Heart left ventricle (tissue), 16 donors: ENCODE data around the gene JAK2. TPM values are rescaled to one million over a fixed set of nuclear protein-coding genes. Genes with fewer than 3 reads are reported as not detected.
A peak's percentile ranks its signal among the peaks of the same experiment; 100 is the strongest.

Experiments used
- ATAC-seq, 4 donors: fragments of 200-7000 bp; cut with Tn5 transposase; one replicate each; pipeline ENCODE4 v1.9.1; 2020 to 2022; ENCODE audit warnings: moderate library complexity in 4 of 4, mild to moderate bottlenecking in 3 of 4, moderate number of reproducible peaks in 1 of 4
- DNase-seq, 5 donors: peaks; one replicate each; pipeline ENCODE4 v3.0.0-alpha.2; 2020
- H3K27ac ChIP-seq, 12 donors: fragments of 200-600 bp; sonication (generic) in 4 of 12; one replicate each; pipeline versions ENCODE4 v1.5.0 to v1.8.0; 2016 to 2022; ENCODE audit warnings: mild to moderate bottlenecking in 2 of 12
- H3K27me3 ChIP-seq, 9 donors: fragments of 200-600 bp; sonication (generic) in 2 of 9; one replicate each; pipeline versions ENCODE4 v1.5.1 to v1.8.0; 2016 to 2022; ENCODE audit warnings: mild to moderate bottlenecking in 3 of 9
- H3K36me3 ChIP-seq, 9 donors: fragments of 200-600 bp; sonication (generic) in 2 of 9; one replicate each; pipeline versions ENCODE4 v1.5.0 to v1.8.0; 2018 to 2022; ENCODE audit warnings: mild to moderate bottlenecking in 2 of 9
- H3K4me1 ChIP-seq, 12 donors: fragments of 200-600 bp; sonication (generic) in 4 of 12; one replicate each; pipeline versions ENCODE4 v1.5.0 to v1.8.0; 2016 to 2022; ENCODE audit warnings: mild to moderate bottlenecking in 3 of 12
- H3K4me3 ChIP-seq, 12 donors: fragments of 200-600 bp; sonication (generic) in 4 of 12; one replicate each; pipeline versions ENCODE4 v1.5.0 to v1.8.0; 2017 to 2022; ENCODE audit warnings: mild to moderate bottlenecking in 9 of 12, moderate library complexity in 4 of 12
- H3K9me3 ChIP-seq, 12 donors: fragments of 200-600 bp; sonication (generic) in 4 of 12; one replicate each; pipeline versions ENCODE4 v1.5.0 to v1.8.0; 2016 to 2022; ENCODE audit warnings: mild to moderate bottlenecking in 1 of 12
- CTCF ChIP-seq, 12 donors: fragments of 200-600 bp; sonication (generic) in 4 of 12; IDR thresholded peaks; one replicate each; pipeline versions ENCODE4 v1.5.0 to v1.8.0; 2018 to 2022; ENCODE audit warnings: antibody characterized with exemption in 12 of 12, mild to moderate bottlenecking in 5 of 12
- POLR2A ChIP-seq, 2 donors: fragments of 450-650 bp; IDR thresholded peaks; one replicate each; pipeline ENCODE4 v1.6.1; 2017; ENCODE audit warnings: antibody characterized with exemption in 2 of 2, mild to moderate bottlenecking in 2 of 2, moderate library complexity in 2 of 2
- WGBS, 4 donors: extraction: QIAGEN DNeasy Blood & Tissue Kit in 2 of 4; methylation state at CpG; one replicate each; pipeline versions ENCODE4 v1.1.5 to v1.1.7; 2013 to 2018; 5-methylcytosine and 5-hydroxymethylcytosine counted together
- intact Hi-C, 10 donors: fragments of 100-400 bp; cut with DNase I; formaldehyde crosslinking; loops; one replicate each; pipeline versions ENCODE4 v1.11.1 to v1.14.2; 2022
- polyA plus RNA-seq, 2 donors: library from polyadenylated mRNA; stranded (reverse); fragments of 200-250 nt; gene quantifications; one replicate each; pipeline ENCODE4 v1.2.3, GENCODE V29; 2013
- total RNA-seq, 9 donors: library from RNA; depleted of rRNA in 2 of 9; stranded (reverse); fragments of >200 nt in 2 of 9; fragmentation: NEBNext Ultra II Directional in 3 of 9; extraction: Animal tissue kit (Norgen Biotek cat#: 25700) in 3 of 9; gene quantifications; one replicate each; pipeline versions ENCODE4 v1.1.0 to v1.2.4, GENCODE V29; 2016 to 2023
- donor health status: ischemic (EF 13 %, LVEDD 7.1; RV severe dilation, severe dysfunction).
- donor health status: healthy with polysubstance abuse.
- donor health status: DM: no; HTN: yes; CAD: no.
- donor health status: DM: no; HTN: no; CAD: no.
- donor health status: ischemic (EF 25% LVEDD 6.9; RV normal size, moderate dysfunction).
- donor health status: ischemic (EF 25% LVEDD 5.7; RV mildly dilated, moderate dysfunction).
- donor health status: healthy.
- donor health status: DM: yes; HTN: yes; CAD: no.
- donor health status: ischemic (EF 35%, LVEDD 5.7; RV mildly dilated, moderate dysfunction).
- donor health status: nonischemic (EF 11% LVEDD 7.7; RV severe dilation, severe dysfunction).
- donor health status: DM: yes; HTN: yes; CAD: no.
- donor health status: PGD.
- donor health status: ischemic (EF 29% LVEDD 5.4; RV normal size, mild dysfunction).
- donor health status: nonischemic (EF 23%, LVEDD 6.1; RV moderate dilation, normal function).

The JAK2 gene
- total and polyA plus RNA-seq, 11 donors = 4.3 to 62.9 (median 27.9) TPM

- peaks cover 0 to 22% (median 0%) of the 10 kb centered on the region in 12 donors for H3K4me1 ChIP-seq
- no peak overlapping the region for H3K4me3 ChIP-seq
- intact Hi-C loops = no loop called here
- ATAC-seq = no peak
- TF ChIP-seq CTCF (IDR thresholded peaks at IDR 0.05) (no peak), POLR2A (IDR thresholded peaks at IDR 0.05) (no peak)
- no peaks in the 10 kb centered on the region for H3K27me3 ChIP-seq
- H3K9me3 ChIP-seq = peaks cover 0 to 52% (median 14%) of the 10 kb centered on the region in 12 donors
- DNase-seq = no peak
- H3K27ac ChIP-seq = no peak overlapping the region
- H3K36me3 ChIP-seq = peaks cover 0 to 22% (median 0%) of the 10 kb centered on the region in 9 donors
These were observed 19.4 kb downstream of the JAK2 start for GRCh38 chr9:5004481-5004880.

- no peak overlapping the region for H3K27ac ChIP-seq
- TF ChIP-seq CTCF (IDR thresholded peaks at IDR 0.05) (no peak), POLR2A (IDR thresholded peaks at IDR 0.05) (no peak)
These were observed 23.1 kb downstream of the JAK2 start for GRCh38 chr9:5008202-5008601.

GRCh38 chr9:5013374-5013773 is 28.3 kb downstream of the JAK2 start:
- Histone ChIP-seq H3K4me3 (no peak overlapping the region), H3K4me1 (peaks cover 0 to 34% (median 16%) of the 10 kb centered on the region in 12 donors)

More at GRCh38 chr9:5008202-5008601, 23.1 kb downstream of the JAK2 start:
- DNase-seq (no peak), ATAC-seq (no peak)
- Histone ChIP-seq H3K4me1 (peaks cover 0 to 22% (median 4%) of the 10 kb centered on the region in 12 donors), H3K4me3 (no peak overlapping the region), H3K9me3 (peaks cover 0 to 19% (median 7%) of the 10 kb centered on the region in 12 donors), H3K27me3 (no peaks in the 10 kb centered on the region), H3K36me3 (peaks cover 0 to 12% (median 0%) of the 10 kb centered on the region in 9 donors)
- intact Hi-C loops = no loop called here

GRCh38 chr9:5015934-5016333 is 30.9 kb downstream of the JAK2 start:
- Histone ChIP-seq H3K36me3 (peaks cover 0 to 20% (median 0%) of the 10 kb centered on the region in 9 donors), H3K4me1 (peaks cover 0 to 28% (median 13%) of the 10 kb centered on the region in 12 donors), H3K9me3 (peaks cover 0 to 16% (median 8%) of the 10 kb centered on the region in 12 donors), H3K27ac (no peak overlapping the region), H3K27me3 (no peaks in the 10 kb centered on the region), H3K4me3 (no peak overlapping the region)
- intact Hi-C loops = no loop called here
- TF ChIP-seq CTCF (IDR thresholded peaks at IDR 0.05) = no peak
- no peak for TF ChIP-seq POLR2A (IDR thresholded peaks at IDR 0.05)
- WGBS, 4 donors = 82 to 84% (median 83%) methylated on average over 5 of the region's 5 CpGs
- DNase-seq (no peak), ATAC-seq (no peak)

More at GRCh38 chr9:5013374-5013773, 28.3 kb downstream of the JAK2 start:
- H3K27ac ChIP-seq = peak overlapping the region in 3 of 12 donors; percentile 12 to 55 (median 41)
- intact Hi-C loops = no loop called here
- H3K36me3 ChIP-seq = peaks cover 0 to 17% (median 0%) of the 10 kb centered on the region in 9 donors
- DNase-seq (no peak), ATAC-seq (peak; percentile 46 to 88 (median 60))
- TF ChIP-seq POLR2A (IDR thresholded peaks at IDR 0.05) (no peak), CTCF (IDR thresholded peaks at IDR 0.05) (no peak)
- H3K27me3 ChIP-seq = no peaks in the 10 kb centered on the region
- peaks cover 0 to 8% (median 2%) of the 10 kb centered on the region in 12 donors for H3K9me3 ChIP-seq
